Mesenteric fat pad (tissue), 1 donor: Measurements from ENCODE around the gene GPR89B. TPM values are rescaled to one million over a fixed set of nuclear protein-coding genes. Genes with fewer than 3 reads are reported as not detected.
"Not testable (repeated sequence)": the region's sequence is repeated elsewhere in the genome, so short reads cannot be mapped to it uniquely, and the experiment has no call there.

ENCODE experiments used
- DNase-seq: peaks from one replicate; pipeline ENCODE4 v3.0.0-alpha.2; 2020; ENCODE audit warnings: low spot score
- long read RNA-seq: library from polyadenylated mRNA; unstranded; transcript quantifications from one replicate; pipeline ENCODE4 v2.0.0, GENCODE V29; 2020
- total RNA-seq: library from RNA; stranded (reverse); fragmentation: NEBNext Ultra II Directional; extraction: Animal tissue kit (Norgen Biotek cat#: 25700); gene quantifications from one replicate; pipeline ENCODE4 v1.2.1, GENCODE V29; 2021
- donor health status: DM: yes; HTN: yes; CAD: no.

The GPR89B gene
- 8.4 TPM for total RNA-seq
- long read RNA-seq, transcript GPR89B-201 (14 exons, 1,934 nt), result major isoform, 17 of 29 reads
- long read RNA-seq, partial matches to known transcripts, result 4 of 29 reads
- long read RNA-seq, other reads (novel, unspliced or antisense), result 6 of 29 reads

DNA sequence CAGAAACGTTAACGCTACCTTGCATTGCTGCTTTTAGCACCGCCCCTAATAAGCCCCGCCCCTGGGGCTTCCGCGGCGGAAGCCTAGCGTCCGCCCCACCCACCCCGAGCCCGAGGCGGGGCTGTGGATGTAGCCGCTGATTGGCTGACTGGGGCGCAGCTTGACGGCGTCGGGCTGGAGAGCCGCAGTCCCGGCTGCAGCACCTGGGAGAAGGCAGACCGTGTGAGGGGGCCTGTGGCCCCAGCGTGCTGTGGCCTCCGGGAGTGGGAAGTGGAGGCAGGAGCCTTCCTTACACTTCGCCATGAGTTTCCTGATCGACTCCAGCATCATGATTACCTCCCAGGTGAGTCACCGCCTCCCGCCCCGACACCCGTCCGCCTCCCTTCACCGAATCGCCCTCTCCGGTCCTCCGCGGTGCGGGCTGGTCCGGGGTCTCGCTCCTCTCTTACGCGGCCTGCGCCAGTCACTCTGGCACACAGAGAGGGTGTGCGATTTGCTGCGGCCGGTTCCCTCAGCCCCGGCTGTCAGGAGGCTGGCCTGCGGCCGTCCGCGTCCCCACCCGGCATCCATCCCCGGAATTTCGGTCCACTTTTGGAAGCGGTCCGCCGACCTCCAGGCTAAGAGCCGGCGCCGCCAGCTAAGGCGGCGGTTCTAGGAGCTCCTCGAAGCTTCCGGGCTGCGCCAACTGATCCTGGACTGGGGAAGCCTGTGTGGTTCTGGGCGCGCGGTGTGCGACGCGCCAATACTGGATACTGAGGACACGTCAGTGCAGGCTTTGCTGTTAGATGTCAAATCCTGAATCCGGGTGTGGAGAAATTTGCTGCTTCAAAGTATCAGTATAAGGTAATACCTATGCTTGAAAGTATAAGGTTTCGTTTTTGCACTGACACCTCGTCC, at the start of gene GPR89B:
TSS of gene GPR89B (plus strand) at position 185 of the 897 bp plus-strand sequence. CDS start at position 302, 117 bp downstream.
- DNase-seq, result peak; percentile 96

DNA sequence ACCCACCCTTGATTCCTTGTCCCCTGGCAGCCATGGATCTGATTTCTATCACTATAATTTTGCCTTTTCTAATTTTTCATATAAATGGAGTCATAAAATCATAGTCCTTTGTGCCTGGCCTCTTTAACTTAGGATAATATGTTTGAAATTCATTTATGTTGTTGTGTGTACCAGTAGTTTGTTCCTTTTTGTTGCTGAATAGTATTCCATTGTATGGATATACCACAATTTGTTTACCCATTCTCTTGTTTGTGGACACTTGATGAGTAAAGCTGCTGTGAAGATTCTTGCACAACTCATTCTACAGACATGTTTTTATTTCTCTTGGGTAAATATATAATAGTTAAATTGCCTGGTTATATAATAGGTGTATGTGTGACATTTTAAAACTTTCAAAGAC, 48.3 kb upstream of the GPR89B start:
- no peak for DNase-seq

DNA sequence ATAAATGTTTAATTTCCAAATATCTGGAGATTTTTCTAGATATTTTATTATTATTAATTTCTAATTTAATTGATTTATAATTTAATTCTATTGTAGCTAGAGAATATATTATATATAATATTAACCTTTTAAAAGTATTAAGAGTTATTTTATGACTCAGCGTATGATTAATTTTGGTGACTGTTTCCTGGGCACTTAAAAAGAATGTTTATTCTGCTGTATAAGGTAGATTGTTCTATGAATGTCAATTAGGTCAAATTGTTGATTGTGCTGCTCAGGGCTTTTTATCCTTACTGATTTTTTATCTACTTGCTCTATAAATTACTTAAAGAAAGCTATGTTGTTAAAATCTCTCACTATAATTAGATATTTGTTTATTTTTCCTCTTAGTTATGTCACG, 45.7 kb upstream of the GPR89B start:
- no peak for DNase-seq

DNA sequence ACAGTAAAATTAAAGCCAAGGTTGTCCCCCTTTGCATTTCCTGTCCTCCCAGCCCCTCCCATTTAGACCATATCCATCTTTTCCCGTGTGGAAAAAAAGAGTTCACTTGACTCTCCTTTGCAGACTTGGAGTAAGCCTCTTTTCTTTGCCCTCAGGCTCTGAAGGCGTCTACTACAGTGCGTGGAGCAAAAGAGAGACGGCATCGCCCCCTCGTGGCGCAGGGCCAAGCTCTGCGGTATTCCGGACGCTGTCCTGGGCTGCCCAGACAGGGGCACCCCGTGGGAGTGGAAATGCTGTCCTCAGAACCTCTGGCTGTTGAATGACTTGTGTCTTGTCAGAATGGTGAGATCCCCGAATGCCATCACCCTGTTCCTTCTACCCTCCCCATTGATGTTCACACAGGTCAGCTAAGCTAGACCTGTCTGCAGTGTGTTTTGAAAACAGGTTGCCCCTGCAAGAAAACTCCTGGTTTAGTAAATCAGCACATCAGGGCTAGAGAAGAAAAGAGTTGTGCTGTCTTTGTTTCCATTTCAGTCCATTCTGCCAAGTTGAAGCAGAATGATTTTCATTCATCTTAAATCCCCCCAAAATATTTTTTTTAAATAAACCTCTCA, 37.9 kb upstream of the GPR89B start:
- no peak for DNase-seq

DNA sequence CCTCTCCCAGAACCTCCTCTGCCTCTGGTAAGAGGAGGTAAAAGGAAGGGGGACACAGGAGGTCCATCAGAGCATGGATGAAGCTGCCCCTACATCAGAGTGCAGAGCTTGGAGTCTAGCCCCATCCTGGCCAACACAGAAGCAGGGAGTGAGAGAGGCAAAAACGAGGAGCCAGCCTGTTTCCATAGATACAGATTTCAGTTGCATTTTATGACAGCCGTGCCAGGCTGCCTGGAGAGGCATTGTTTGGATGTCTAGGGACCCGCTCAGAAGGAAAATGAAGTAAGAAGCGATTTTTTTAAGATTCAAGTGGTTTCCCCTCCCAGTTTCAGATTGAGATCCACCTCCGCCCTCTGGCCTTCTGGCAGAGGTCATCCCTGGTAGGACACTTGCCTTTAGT, 37.1 kb upstream of the GPR89B start:
- no peak for DNase-seq

DNA sequence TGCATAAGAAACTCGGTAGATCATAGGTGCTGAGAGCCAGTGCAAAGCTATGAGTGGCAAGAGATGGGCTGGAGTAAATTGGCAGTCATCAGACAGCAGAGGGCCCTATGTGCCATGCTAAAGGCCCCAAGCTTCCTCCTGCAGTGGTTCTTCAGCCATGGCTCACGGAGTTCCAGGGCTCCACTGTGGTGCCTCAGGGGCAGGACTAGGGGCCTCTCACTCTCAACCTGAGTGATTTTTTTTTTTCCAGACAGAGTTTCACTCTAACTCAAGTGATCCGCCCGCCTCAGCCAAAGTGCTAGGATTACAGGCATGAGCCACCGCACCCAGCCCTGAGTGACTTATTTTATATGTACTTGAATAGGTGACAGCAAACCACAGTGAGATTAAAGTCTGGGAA, 36.0 kb upstream of the GPR89B start:
- no peak for DNase-seq

DNA sequence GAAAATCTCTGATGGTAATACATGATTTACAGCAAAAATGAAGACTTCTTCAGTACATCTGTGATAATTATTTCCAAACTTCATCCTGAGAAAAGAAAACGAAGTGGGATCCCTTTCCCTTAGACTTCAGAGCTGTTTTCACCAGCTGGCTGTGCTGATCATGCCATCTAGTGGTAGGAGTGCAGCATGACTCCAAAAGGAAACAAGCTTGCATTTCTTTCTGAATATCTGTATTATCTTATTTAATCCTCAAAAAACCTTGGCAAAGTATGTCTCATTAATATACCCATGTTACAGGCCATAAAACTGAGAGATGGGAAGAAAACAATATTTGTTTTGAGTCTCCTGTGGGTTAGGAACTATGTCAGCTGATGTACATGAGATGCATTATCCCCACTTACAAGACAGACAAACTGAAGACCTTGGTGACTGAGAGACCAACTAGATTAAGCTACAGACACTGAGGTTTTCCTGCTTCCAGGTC, 35.4 kb upstream of the GPR89B start:
- no peak for DNase-seq

DNA sequence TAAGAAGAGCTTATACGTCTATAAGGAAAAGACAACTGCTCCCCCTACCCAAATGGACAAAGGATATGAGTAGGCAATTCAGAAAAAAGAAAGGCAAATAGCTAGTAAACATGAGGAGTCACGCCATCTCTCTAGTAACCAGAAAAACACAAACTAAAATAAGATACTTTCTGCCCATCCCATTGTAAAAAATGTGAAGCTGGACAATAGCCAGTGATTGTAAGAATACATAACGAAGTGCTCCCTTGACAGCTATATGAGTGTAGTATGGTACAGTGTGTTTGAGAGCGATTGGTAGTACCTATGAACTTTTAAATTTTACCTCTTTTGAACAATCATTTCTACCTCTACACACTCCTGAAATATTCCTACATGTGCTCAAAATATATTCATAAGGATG, 33.1 kb upstream of the GPR89B start:
- no peak for DNase-seq

DNA sequence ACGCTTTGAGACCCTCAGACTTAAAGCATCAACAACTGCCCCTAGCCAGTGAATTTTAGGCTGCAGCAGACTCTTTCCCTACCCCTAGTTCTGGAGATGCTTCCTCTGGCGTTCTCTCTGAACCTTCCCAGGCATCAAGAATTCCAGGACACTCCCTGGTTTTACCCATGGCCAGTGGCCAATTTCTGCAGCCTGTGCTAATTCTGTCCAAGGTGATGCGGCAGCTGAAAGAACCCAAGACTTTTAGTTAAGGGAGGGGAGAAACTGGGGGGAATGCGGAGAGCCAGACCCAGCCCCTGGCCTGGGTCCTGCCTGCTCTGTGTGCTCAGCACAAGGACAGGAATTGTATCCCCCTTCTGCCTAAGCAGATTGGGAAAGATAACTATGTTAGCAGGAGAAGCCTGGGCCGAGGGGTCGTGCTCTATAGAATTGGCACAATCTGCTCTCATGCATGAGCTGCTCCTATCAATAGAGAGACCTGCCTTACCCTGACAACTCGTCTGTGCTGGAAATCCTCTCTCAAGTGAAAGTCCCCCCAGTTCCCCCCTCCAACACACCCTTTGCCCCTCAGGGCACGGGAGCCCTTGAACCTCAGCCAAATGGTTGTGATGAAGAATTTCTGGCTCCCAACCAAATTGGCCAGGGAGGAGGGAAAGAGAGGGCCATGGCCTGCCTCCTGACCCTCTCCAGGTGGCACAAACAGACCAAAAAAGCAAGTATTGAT, 31.0 kb upstream of the GPR89B start:
- DNase-seq, result no peak

DNA sequence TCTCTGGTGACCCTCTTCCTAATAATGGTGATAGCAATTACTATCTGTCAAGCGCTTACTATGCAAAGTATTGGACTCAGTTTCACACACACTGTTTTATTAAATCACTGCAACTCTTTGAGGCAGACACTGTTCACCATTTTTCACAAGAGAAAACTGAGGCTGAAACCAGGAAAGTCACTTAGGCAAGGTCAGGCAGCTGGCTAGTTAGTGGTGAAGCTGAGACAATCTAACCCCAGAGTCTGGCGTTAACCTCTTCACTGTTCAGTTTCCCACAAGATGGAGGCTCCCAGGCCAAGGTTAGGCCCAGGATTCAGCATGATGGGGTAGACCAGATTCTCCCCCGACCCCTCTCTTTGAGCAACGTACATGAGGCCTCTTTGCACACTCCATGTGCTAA, 30.4 kb upstream of the GPR89B start:
- no peak for DNase-seq

DNA sequence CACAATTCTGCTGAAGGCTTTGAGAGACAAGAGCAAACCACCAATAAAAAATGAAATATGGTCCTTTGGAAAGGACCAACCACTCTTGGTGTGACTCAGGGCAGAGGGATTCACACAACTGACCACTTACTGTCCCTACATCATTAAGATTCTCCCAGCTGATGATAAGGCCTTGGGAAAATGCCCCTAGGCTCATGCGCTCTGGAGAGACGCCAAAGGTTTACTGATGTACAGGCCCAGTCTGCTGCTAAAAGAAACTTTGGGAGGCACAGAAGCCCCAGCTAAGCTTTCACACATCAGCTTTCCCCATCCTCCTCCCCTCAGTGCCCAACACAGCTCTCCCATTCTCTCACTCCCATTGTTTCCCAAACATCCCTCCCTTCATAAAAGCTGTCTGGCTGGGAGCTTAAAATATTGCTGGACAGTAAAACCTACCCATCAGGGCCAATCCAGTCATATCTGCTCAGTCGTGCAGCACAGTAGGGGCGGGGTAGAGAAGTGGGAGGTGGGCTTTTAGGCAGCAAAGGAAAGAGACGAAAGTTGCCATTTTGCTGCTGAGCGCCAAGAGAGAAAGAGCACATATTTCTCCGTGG, 25.9 kb upstream of the GPR89B start, which contains the start of gene GJA8:
TSS of gene GJA8 (plus strand) at position 543 of the 593 bp plus-strand sequence. CDS start 5,161 bp downstream, outside the sequence.
- no peak for DNase-seq

DNA sequence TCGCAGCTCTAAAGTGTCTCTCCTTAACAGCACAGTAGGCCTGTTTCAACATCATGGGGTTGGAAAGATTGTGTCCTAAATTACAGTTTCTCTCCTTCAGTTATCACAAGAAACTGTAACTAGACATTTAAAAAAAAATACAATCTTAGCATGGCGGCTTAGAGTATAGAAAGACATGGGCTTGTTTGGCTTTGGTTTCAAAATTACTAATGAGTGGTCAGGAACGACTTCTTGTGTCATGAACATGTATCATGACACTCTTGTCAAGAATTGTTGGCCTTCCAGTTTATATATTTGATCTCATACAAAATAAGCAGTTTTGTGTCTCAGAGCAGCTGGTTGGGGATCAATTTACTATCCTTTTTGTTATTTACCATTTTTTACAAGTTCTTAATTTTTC, 23.5 kb upstream of the GPR89B start:
- no peak for DNase-seq

DNA sequence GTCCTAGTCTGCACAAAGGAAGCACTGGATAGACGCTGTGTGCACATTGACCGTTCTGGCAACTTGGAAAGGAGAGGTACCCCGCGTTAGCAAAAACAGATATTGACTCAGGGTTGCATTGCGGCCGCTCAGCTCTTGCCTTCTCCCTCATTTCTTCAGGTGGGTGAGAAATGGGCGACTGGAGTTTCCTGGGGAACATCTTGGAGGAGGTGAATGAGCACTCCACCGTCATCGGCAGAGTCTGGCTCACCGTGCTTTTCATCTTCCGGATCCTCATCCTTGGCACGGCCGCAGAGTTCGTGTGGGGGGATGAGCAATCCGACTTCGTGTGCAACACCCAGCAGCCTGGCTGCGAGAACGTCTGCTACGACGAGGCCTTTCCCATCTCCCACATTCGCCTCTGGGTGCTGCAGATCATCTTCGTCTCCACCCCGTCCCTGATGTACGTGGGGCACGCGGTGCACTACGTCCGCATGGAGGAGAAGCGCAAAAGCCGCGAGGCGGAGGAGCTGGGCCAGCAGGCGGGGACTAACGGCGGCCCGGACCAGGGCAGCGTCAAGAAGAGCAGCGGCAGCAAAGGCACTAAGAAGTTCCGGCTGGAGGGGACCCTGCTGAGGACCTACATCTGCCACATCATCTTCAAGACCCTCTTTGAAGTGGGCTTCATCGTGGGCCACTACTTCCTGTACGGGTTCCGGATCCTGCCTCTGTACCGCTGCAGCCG, 20.3 kb upstream of the GPR89B start:
- DNase-seq, result no peak

DNA sequence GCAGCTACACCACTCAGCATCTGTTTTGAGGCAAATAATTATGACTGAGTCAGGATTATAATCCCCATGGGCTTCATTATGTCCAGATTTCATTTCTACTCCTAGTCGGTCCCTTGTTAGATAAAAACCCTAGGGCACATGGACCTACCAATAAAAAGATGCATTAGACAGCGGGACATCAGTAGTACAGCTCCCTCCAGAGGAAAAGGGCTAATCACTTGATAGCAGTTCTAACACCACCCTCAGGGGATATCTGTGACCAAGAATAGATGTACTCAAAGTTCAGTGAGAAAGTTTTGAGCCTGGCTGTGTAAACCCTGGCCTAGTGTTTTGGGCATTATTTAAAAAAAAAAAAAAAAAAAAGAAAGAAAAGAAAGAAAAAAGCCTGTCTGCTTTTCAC, 15.7 kb upstream of the GPR89B start:
- no peak for DNase-seq

DNA sequence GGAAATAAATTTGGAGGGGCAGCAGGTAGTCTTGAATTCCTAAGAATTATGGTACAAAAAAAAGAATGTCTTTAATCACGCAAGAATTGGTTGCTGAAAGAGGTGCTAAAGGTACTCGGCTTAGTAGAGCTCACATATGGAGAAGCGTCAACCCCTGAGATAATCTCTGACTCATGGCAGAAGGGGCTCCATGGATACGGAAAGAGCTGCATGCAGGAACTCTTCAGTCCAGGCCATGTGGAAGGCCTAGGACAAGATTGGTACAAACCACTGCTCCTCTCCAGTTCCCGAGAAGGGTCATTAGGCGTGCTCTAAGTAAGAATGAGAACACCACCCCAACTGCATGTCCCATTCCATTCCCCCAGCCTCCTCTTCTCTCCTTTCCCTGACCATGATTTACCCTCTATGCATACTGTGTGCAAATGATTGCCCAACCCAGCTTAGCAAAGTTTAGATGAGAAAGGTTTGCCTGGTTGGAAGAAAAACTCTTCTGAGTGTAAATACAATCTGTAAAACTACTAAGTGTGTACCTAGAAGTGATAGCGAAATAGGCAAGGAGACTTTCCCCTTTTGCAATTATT, 14.8 kb upstream of the GPR89B start:
- no peak for DNase-seq

DNA sequence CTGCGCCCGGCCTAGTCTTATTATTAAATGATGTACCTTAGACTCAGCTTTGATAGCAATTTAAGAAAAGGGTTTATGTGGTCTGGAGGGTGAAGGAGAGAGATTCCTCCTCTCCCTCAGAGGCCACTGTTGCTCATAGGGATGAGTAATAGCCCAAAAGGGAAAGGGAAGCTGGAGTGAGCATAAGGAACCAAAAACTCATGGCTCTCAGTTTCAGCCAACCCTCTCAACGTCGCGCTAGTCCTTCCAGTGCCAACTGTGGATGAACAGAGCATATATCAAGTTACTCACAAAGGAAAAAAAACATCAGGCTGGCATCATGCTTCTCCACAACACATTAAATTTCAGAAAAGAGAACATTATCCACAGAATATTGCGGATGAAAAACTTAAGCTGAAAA, 8.3 kb upstream of the GPR89B start:
- DNase-seq, result no peak

DNA sequence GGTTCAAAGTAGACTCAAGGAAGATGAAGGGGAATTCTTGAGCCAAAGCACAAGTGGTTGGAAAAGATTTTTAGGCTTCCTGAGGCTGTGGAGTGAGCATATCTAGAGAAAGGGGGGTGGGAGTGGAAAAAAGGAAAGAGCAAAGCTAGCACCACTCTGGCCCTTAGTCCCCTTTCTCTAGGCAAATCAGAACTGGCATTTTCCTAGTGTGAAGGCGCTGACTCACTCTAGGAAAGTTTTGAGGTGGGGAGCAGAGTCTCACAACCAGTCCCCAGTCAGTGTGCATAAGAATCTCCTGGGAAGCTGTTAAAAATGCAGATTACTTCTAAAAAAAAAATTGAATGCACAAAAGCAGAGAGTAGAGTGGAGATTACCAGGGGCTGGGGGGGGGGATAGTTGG, 3.4 kb upstream of the GPR89B start:
- no peak for DNase-seq

DNA sequence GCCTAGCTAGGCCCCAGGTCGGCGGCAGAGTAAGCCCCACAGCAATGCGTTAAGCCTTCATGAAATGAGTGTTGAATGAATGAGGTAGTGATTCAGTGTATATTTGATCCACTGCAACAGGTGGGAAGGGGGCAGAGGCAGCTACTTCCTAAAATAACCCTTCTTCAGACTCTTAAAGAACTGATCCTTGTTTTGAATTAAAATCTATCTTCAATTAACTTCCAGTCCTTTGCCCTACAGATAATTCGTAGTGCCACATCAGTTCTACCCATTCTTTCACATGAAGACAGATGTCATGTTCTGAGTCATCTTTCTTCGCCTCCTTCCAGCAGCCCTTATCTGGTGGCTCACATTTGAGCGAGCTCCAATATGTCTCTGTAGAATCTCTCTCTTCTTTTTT, 1.0 kb upstream of the GPR89B start:
- DNase-seq, result not testable (repeated sequence)

DNA sequence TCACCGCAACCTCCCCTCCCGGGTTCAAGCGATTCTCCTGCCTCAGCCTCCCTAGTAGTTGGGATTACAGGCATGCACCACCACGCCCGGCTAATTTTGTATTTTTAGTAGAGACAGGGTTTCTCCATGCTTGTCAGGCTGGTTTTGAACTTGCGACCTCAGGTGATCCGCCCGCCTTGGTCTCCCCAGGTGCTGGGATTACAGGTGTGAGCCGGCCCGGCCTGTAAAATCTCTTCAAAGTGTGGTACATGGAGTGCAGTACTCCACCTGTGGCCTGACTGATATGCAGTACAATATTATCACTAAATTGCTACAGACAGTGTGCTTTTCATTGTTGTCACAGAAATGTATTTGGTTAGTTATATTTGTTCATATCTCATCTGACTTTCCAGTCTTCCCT, 531 bp upstream of the GPR89B start:
- DNase-seq, result not testable (repeated sequence)

DNA sequence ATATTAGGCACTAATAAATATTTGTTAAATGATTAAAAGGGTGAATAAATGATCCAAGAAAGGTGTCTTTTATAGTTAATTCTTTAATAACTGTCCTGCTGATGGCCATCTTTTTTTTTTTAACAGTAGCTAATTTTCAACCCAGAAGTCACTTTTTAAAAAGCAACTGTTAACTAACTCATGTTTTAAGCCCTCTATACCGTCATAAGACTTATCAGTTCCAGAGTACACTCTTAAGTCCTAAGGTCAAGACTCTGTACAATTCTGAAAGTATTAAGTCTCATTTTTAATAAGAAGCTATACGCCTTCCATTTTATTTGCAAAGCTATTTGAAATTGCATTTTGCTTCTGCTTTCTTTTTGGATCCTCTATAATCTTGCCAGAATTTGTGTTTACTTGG, 2.9 kb downstream of the GPR89B start:
- not testable (repeated sequence) for DNase-seq
